ENCODE data around the gene CAPSL.

DNA sequence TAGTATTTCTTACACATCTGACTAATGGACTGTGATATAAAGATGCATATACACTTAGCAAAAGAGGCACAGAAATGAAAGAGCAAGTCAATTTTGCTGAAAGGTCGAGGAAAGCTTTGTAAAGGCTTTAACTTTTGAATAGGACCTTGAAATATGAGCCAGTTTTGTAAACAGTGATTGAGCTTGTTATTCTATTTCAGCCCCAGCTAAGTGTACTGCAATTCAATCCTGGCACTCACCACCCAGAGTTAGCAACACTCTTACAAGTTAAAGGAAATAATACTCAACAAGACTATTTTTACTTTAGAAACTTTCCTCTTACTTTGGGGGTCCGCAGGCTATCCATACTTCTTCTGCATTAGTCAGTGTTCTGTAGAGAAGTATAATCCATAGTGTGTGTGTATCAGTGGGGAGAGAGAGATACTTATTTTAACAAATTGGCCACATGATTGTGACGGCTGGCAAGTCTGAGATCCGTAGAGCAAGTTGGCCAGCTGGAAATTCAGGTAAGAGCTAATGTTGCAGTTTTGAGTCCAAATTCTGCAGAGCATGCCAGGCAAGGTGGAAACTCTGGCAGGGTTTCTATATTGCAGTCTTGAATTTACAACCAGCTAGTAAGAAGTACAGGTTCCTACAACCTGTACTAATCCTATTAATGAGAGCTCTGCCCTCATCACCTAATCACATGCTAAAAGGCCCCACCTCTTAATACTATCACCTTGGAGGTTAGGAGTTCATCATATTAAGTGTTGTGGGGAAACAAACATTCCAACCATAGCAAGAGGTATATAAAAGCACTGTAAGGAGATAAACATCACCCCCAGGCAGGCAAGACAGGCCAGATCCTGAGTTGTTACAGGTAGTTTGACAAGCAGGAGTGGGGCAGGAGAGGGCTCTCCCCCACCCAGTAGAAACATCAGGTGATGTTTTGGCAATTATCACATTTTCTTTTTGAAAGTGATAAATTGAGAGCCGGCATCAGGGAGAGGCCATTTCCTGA, 48.1 kb downstream of the CAPSL start:
- TF ChIP-seq POLR2AphosphoS5 (IDR thresholded peaks at IDR 0.05; ENCODE audit: insufficient read depth, low read depth, low read length) (no peak), EZH2 (IDR thresholded peaks at IDR 0.05; ENCODE audit: borderline replicate concordance, low read depth, low read length, severe bottlenecking) (no peak), POLR2A (IDR thresholded peaks at IDR 0.05; ENCODE audit: low read depth, low read length) (no peak), MYC (IDR thresholded peaks at IDR 0.05; ENCODE audit: low read depth, low read length) (no peak), FOS (IDR thresholded peaks at IDR 0.05; ENCODE audit: borderline replicate concordance, insufficient read depth, low read length) (no peak), JUN (IDR thresholded peaks at IDR 0.05; ENCODE audit: borderline replicate concordance, insufficient read depth, insufficient read length, low read depth) (no peak), GATA2 (IDR thresholded peaks at IDR 0.05; ENCODE audit: insufficient read depth, insufficient read length, low read depth, low read length) (no peak)
- TF ChIP-seq, protein P1, sequence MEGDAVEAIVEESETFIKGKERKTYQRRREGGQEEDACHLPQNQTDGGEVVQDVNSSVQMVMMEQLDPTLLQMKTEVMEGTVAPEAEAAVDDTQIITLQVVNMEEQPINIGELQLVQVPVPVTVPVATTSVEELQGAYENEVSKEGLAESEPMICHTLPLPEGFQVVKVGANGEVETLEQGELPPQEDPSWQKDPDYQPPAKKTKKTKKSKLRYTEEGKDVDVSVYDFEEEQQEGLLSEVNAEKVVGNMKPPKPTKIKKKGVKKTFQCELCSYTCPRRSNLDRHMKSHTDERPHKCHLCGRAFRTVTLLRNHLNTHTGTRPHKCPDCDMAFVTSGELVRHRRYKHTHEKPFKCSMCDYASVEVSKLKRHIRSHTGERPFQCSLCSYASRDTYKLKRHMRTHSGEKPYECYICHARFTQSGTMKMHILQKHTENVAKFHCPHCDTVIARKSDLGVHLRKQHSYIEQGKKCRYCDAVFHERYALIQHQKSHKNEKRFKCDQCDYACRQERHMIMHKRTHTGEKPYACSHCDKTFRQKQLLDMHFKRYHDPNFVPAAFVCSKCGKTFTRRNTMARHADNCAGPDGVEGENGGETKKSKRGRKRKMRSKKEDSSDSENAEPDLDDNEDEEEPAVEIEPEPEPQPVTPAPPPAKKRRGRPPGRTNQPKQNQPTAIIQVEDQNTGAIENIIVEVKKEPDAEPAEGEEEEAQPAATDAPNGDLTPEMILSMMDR (IDR thresholded peaks at IDR 0.05; ENCODE audit: extremely low read depth in 1 of 2, insufficient read depth in 1 of 2, low read depth in 1 of 2, low read length in 2 of 2): no peak
- TF ChIP-seq, protein P2, sequence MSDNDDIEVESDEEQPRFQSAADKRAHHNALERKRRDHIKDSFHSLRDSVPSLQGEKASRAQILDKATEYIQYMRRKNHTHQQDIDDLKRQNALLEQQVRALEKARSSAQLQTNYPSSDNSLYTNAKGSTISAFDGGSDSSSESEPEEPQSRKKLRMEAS (IDR thresholded peaks at IDR 0.05; ENCODE audit: insufficient read depth, insufficient read length): no peak

Data from endothelial cell of umbilical vein (primary cell).